Measurements from ENCODE around the gene TBX3.
"Not testable (repeated sequence)": the region's sequence is repeated elsewhere in the genome, so short reads cannot be mapped to it uniquely, and the experiment has no call there.

TBX3 gene

DNA sequence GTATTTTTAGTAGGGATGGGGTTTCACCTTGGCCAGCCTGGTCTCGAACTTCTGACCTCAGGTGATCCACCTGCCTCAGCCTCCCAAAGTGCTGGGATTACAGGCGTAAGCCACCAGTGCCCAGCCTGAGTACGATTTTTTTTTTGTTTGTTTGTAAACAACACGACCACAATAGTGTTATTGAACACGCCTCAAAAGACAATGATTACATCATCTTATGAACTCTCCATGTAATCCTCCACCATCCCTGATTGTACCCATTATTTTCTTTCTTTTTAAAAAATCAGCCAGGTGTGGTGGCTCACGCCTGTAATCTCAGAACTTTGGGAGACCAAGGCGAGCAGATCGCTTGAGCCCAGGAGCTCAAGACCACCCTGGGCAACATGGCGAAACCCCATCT lies 25.1 kb upstream of the TBX3 start:
- Histone ChIP-seq H3K4me3 (ENCODE audit: low read depth in 1 of 2, low read length in 2 of 2) (no peak overlapping the region), H3K9ac (ENCODE audit: low read depth in 1 of 2, low read length in 2 of 2) (no peak overlapping the region), H3K9me3 (ENCODE audit: control insufficient read depth in 1 of 2, low read length in 2 of 2) (peaks cover 4 to 5% of the 10 kb centered on the region in 2 donors), H3K27me3 (ENCODE audit: control insufficient read depth in 1 of 2, insufficient read depth in 2 of 2, low read length in 2 of 2) (peaks cover 0 to 3% of the 10 kb centered on the region in 2 donors), H3K4me1 (ENCODE audit: control insufficient read depth in 1 of 2, insufficient read depth in 2 of 2, low read length in 2 of 2) (no peaks in the 10 kb centered on the region), H3K27ac (ENCODE audit: low read depth, low read length) (no peak overlapping the region), H3K36me3 (ENCODE audit: control insufficient read depth in 1 of 2, insufficient read depth in 2 of 2, low read length in 2 of 2) (no peaks in the 10 kb centered on the region)

- H3K4me3 ChIP-seq (ENCODE audit: low read depth in 1 of 2, low read length in 2 of 2); H3K4me1 ChIP-seq (ENCODE audit: control insufficient read depth in 1 of 2, insufficient read depth in 2 of 2, low read length in 2 of 2); H3K9ac ChIP-seq (ENCODE audit: low read depth in 1 of 2, low read length in 2 of 2); H3K27ac ChIP-seq (ENCODE audit: low read depth, low read length); H3K27me3 ChIP-seq (ENCODE audit: control insufficient read depth in 1 of 2, insufficient read depth in 2 of 2, low read length in 2 of 2); H3K9me3 ChIP-seq (ENCODE audit: control insufficient read depth in 1 of 2, low read length in 2 of 2); H3K36me3 ChIP-seq (ENCODE audit: control insufficient read depth in 1 of 2, insufficient read depth in 2 of 2, low read length in 2 of 2): not testable (repeated sequence)
Measured at GRCh38 chr12:114708598-114708997, 24.6 kb upstream of the TBX3 start.

- no peak overlapping the region for H3K4me3 ChIP-seq (ENCODE audit: low read depth in 1 of 2, low read length in 2 of 2)
- peaks cover 25 to 43% of the 10 kb centered on the region in 2 donors for H3K27me3 ChIP-seq (ENCODE audit: control insufficient read depth in 1 of 2, insufficient read depth in 2 of 2, low read length in 2 of 2)
Measured at GRCh38 chr12:114704096-114704495, 20.1 kb upstream of the TBX3 start.

DNA sequence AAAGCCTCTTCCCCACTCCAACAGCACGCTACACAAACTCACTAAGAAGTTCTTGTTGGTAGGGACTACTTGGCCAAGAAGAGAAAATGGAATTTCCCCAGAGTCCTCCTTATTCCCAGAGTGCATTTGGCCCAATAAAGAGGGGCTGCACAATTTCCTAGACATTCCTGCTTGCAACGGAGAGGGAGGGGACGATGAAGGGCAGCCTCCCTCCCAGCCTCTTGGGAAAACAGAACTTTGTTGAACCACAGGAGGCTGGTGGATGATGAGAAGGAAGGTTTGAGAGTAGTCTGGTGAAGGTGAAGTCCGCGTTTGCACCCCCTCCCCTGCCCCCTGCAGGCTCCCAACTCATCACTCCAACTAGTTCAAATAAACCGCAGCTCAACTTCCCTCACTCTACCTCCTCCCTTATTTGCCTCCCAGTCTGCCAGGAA lies 19.1 kb upstream of the TBX3 start:
- Histone ChIP-seq H3K4me3 (ENCODE audit: low read depth in 1 of 2, low read length in 2 of 2) (no peak overlapping the region), H3K36me3 (ENCODE audit: control insufficient read depth in 1 of 2, insufficient read depth in 2 of 2, low read length in 2 of 2) (no peaks in the 10 kb centered on the region), H3K4me1 (ENCODE audit: control insufficient read depth in 1 of 2, insufficient read depth in 2 of 2, low read length in 2 of 2) (peaks cover 0 to 12% of the 10 kb centered on the region in 2 donors), H3K27me3 (ENCODE audit: control insufficient read depth in 1 of 2, insufficient read depth in 2 of 2, low read length in 2 of 2) (peaks cover 34 to 53% of the 10 kb centered on the region in 2 donors), H3K27ac (ENCODE audit: low read depth, low read length) (no peak overlapping the region), H3K9me3 (ENCODE audit: control insufficient read depth in 1 of 2, low read length in 2 of 2) (no peaks in the 10 kb centered on the region), H3K9ac (ENCODE audit: low read depth in 1 of 2, low read length in 2 of 2) (no peak overlapping the region)

More at GRCh38 chr12:114704096-114704495, 20.1 kb upstream of the TBX3 start:
- Histone ChIP-seq H3K9ac (ENCODE audit: low read depth in 1 of 2, low read length in 2 of 2) (no peak overlapping the region), H3K4me1 (ENCODE audit: control insufficient read depth in 1 of 2, insufficient read depth in 2 of 2, low read length in 2 of 2) (peaks cover 0 to 9% of the 10 kb centered on the region in 2 donors), H3K9me3 (ENCODE audit: control insufficient read depth in 1 of 2, low read length in 2 of 2) (no peaks in the 10 kb centered on the region), H3K36me3 (ENCODE audit: control insufficient read depth in 1 of 2, insufficient read depth in 2 of 2, low read length in 2 of 2) (no peaks in the 10 kb centered on the region), H3K27ac (ENCODE audit: low read depth, low read length) (no peak overlapping the region)

DNA sequence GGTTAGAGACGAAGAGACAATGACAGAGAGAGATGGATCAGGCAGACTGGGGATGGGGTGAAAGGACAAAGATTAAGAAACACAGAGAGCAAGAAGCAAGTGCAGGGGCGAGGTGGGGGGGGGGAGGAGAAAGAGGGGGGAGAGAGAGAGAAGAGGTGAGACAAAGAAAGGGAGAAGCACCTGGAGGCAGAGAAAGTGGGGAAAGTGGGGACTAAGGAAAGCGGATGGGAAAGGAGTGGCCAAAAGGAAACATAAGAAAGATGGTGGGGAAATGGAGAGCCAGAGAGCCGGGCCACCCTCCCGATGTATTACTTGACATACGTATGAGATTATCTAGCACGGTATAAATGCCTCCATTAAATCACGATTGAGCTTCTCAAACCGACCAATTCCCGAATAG lies 18.5 kb upstream of the TBX3 start:
- H3K9ac ChIP-seq (ENCODE audit: low read depth in 1 of 2, low read length in 2 of 2), result no peak overlapping the region
- H3K9me3 ChIP-seq (ENCODE audit: control insufficient read depth in 1 of 2, low read length in 2 of 2), result no peaks in the 10 kb centered on the region
- H3K27ac ChIP-seq (ENCODE audit: low read depth, low read length), result no peak overlapping the region
- no peak overlapping the region for H3K4me3 ChIP-seq (ENCODE audit: low read depth in 1 of 2, low read length in 2 of 2)
- H3K36me3 ChIP-seq (ENCODE audit: control insufficient read depth in 1 of 2, insufficient read depth in 2 of 2, low read length in 2 of 2), result no peaks in the 10 kb centered on the region
- H3K27me3 ChIP-seq (ENCODE audit: control insufficient read depth in 1 of 2, insufficient read depth in 2 of 2, low read length in 2 of 2), result peaks cover 40 to 59% of the 10 kb centered on the region in 2 donors
- H3K4me1 ChIP-seq (ENCODE audit: control insufficient read depth in 1 of 2, insufficient read depth in 2 of 2, low read length in 2 of 2), result peaks cover 0 to 18% of the 10 kb centered on the region in 2 donors

GRCh38 chr12:114701553-114701952 lies 17.6 kb upstream of the TBX3 start:
- peaks cover 50 to 69% of the 10 kb centered on the region in 2 donors for H3K27me3 ChIP-seq (ENCODE audit: control insufficient read depth in 1 of 2, insufficient read depth in 2 of 2, low read length in 2 of 2)
- no peak overlapping the region for H3K9ac ChIP-seq (ENCODE audit: low read depth in 1 of 2, low read length in 2 of 2)
- no peak overlapping the region for H3K27ac ChIP-seq (ENCODE audit: low read depth, low read length)
- H3K4me1 ChIP-seq (ENCODE audit: control insufficient read depth in 1 of 2, insufficient read depth in 2 of 2, low read length in 2 of 2), result peaks cover 0 to 22% of the 10 kb centered on the region in 2 donors
- H3K36me3 ChIP-seq (ENCODE audit: control insufficient read depth in 1 of 2, insufficient read depth in 2 of 2, low read length in 2 of 2), result no peaks in the 10 kb centered on the region
- H3K4me3 ChIP-seq (ENCODE audit: low read depth in 1 of 2, low read length in 2 of 2), result no peak overlapping the region
- H3K9me3 ChIP-seq (ENCODE audit: control insufficient read depth in 1 of 2, low read length in 2 of 2), result no peaks in the 10 kb centered on the region

DNA sequence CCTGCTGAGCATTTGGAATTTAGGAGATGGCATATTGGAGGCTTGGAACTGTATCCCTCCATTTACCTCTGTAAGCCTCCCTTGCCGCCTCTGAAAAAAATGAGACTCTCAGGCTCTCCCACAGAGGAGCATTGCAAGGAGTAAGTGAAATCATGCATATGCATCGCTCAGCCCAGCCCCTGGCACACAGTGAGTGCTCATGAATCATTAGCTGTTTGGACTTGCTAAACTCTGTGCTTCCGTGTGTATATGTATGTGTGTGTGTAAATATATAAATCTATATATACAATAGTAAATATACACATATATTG lies 17.1 kb upstream of the TBX3 start:
- Histone ChIP-seq H3K4me1 (ENCODE audit: control insufficient read depth in 1 of 2, insufficient read depth in 2 of 2, low read length in 2 of 2) (peaks cover 0 to 22% of the 10 kb centered on the region in 2 donors), H3K4me3 (ENCODE audit: low read depth in 1 of 2, low read length in 2 of 2) (no peak overlapping the region), H3K9ac (ENCODE audit: low read depth in 1 of 2, low read length in 2 of 2) (no peak overlapping the region), H3K9me3 (ENCODE audit: control insufficient read depth in 1 of 2, low read length in 2 of 2) (no peaks in the 10 kb centered on the region), H3K36me3 (ENCODE audit: control insufficient read depth in 1 of 2, insufficient read depth in 2 of 2, low read length in 2 of 2) (no peaks in the 10 kb centered on the region), H3K27ac (ENCODE audit: low read depth, low read length) (no peak overlapping the region), H3K27me3 (ENCODE audit: control insufficient read depth in 1 of 2, insufficient read depth in 2 of 2, low read length in 2 of 2) (peaks cover 54 to 74% of the 10 kb centered on the region in 2 donors)

- Histone ChIP-seq H3K4me1 (ENCODE audit: control insufficient read depth in 1 of 2, insufficient read depth in 2 of 2, low read length in 2 of 2) (peaks cover 0 to 22% of the 10 kb centered on the region in 2 donors), H3K4me3 (ENCODE audit: low read depth in 1 of 2, low read length in 2 of 2) (no peak overlapping the region), H3K27ac (ENCODE audit: low read depth, low read length) (no peak overlapping the region), H3K36me3 (ENCODE audit: control insufficient read depth in 1 of 2, insufficient read depth in 2 of 2, low read length in 2 of 2) (no peaks in the 10 kb centered on the region), H3K9me3 (ENCODE audit: control insufficient read depth in 1 of 2, low read length in 2 of 2) (no peaks in the 10 kb centered on the region), H3K27me3 (ENCODE audit: control insufficient read depth in 1 of 2, insufficient read depth in 2 of 2, low read length in 2 of 2) (peaks cover 58 to 79% of the 10 kb centered on the region in 2 donors), H3K9ac (ENCODE audit: low read depth in 1 of 2, low read length in 2 of 2) (no peak overlapping the region)
Measured at GRCh38 chr12:114700392-114701103, 16.6 kb upstream of the TBX3 start.

GRCh38 chr12:114698566-114699163 lies 14.7 kb upstream of the TBX3 start:
- H3K9me3 ChIP-seq (ENCODE audit: control insufficient read depth in 1 of 2, low read length in 2 of 2), result no peaks in the 10 kb centered on the region
- H3K4me3 ChIP-seq (ENCODE audit: low read depth in 1 of 2, low read length in 2 of 2), result peak overlapping the region; percentile 49 to 50
- H3K27ac ChIP-seq (ENCODE audit: low read depth, low read length), result no peak overlapping the region
- peaks cover 76 to 92% of the 10 kb centered on the region in 2 donors for H3K27me3 ChIP-seq (ENCODE audit: control insufficient read depth in 1 of 2, insufficient read depth in 2 of 2, low read length in 2 of 2)
- H3K9ac ChIP-seq (ENCODE audit: low read depth in 1 of 2, low read length in 2 of 2), result no peak overlapping the region
- no peaks in the 10 kb centered on the region for H3K36me3 ChIP-seq (ENCODE audit: control insufficient read depth in 1 of 2, insufficient read depth in 2 of 2, low read length in 2 of 2)
- peaks cover 0 to 21% of the 10 kb centered on the region in 2 donors for H3K4me1 ChIP-seq (ENCODE audit: control insufficient read depth in 1 of 2, insufficient read depth in 2 of 2, low read length in 2 of 2)

GRCh38 chr12:114697741-114698565 lies 14.0 kb upstream of the TBX3 start:
- no peaks in the 10 kb centered on the region for H3K36me3 ChIP-seq (ENCODE audit: control insufficient read depth in 1 of 2, insufficient read depth in 2 of 2, low read length in 2 of 2)
- no peaks in the 10 kb centered on the region for H3K9me3 ChIP-seq (ENCODE audit: control insufficient read depth in 1 of 2, low read length in 2 of 2)
- peak overlapping the region; percentile 49 to 50 for H3K4me3 ChIP-seq (ENCODE audit: low read depth in 1 of 2, low read length in 2 of 2)
- H3K9ac ChIP-seq (ENCODE audit: low read depth in 1 of 2, low read length in 2 of 2), result peak overlapping the region in 1 of 2 donors; percentile 17
- peaks cover 80 to 96% of the 10 kb centered on the region in 2 donors for H3K27me3 ChIP-seq (ENCODE audit: control insufficient read depth in 1 of 2, insufficient read depth in 2 of 2, low read length in 2 of 2)
- H3K4me1 ChIP-seq (ENCODE audit: control insufficient read depth in 1 of 2, insufficient read depth in 2 of 2, low read length in 2 of 2), result peaks cover 5 to 15% of the 10 kb centered on the region in 2 donors
- H3K27ac ChIP-seq (ENCODE audit: low read depth, low read length), result no peak overlapping the region
